HepG2 (cell line): ENCODE results near the gene TACC3. TPM values are rescaled to one million over a fixed set of nuclear protein-coding genes. Genes with fewer than 3 reads are reported as not detected.

Source experiments
- AKAP8 ChIP-seq: sonication (generic); formaldehyde crosslinking; IDR thresholded peaks from 2 replicates; pipeline ENCODE4 v1.5.1; 2020; ENCODE audit warnings: mild to moderate bottlenecking, missing genetic modification reagents
- GABPB1 ChIP-seq: IDR thresholded peaks from 2 replicates; pipeline ENCODE4 v1.6.1; 2016; ENCODE audit warnings: mild to moderate bottlenecking, missing genetic modification reagents, moderate library complexity, missing compliant biosample characterization
- GTF3A ChIP-seq: sonication (generic); formaldehyde crosslinking; conservative IDR thresholded peaks from 2 replicates; pipeline ENCODE4 v1.4.0; 2020; ENCODE audit warnings: mild to moderate bottlenecking, missing genetic modification reagents
- HMGA1 ChIP-seq: sonication (generic); formaldehyde crosslinking; conservative IDR thresholded peaks from 2 replicates; pipeline ENCODE4 v1.4.0; 2020; ENCODE audit warnings: missing genetic modification reagents
- KDM1A ChIP-seq: IDR thresholded peaks from 2 replicates; pipeline ENCODE4 v1.6.1; 2016; ENCODE audit warnings: missing compliant biosample characterization
- KLF11 ChIP-seq: IDR thresholded peaks from 2 replicates; pipeline ENCODE4 v1.6.1; 2016; ENCODE audit warnings: missing compliant biosample characterization
- NRL ChIP-seq: sonication (generic); formaldehyde crosslinking; IDR thresholded peaks from 2 replicates; pipeline ENCODE4 v1.5.0; 2020; ENCODE audit warnings: missing genetic modification reagents, mild to moderate bottlenecking, moderate library complexity, borderline replicate concordance
- REL ChIP-seq: sonication (generic); formaldehyde crosslinking; conservative IDR thresholded peaks from 2 replicates; pipeline ENCODE4 v1.8.0; 2022; ENCODE audit warnings: mild to moderate bottlenecking, missing genetic modification reagents, moderate library complexity
- SMC3 ChIP-seq: IDR thresholded peaks from 2 replicates; pipeline ENCODE4 v1.6.1; 2011; ENCODE audit warnings: low read length, improper control_type of control experiment
- SP4 ChIP-seq: sonication (generic); formaldehyde crosslinking; IDR thresholded peaks from 2 replicates; pipeline ENCODE4 v1.8.1; 2023; ENCODE audit warnings: mild to moderate bottlenecking, missing genetic modification reagents
- SRSF1 ChIP-seq: fragments of 200-400 bp; formaldehyde crosslinking; optimal IDR thresholded peaks from 2 replicates; pipeline ENCODE3; 2017; ENCODE audit warnings: mild to moderate bottlenecking, low read depth, low read length, moderate library complexity
- TAF1 ChIP-seq: sonication (generic); formaldehyde crosslinking; IDR thresholded peaks from 2 replicates; pipeline ENCODE4 v1.4.0; 2020; ENCODE audit warnings: missing genetic modification reagents
- TRIM24 ChIP-seq: sonication (generic); formaldehyde crosslinking; IDR thresholded peaks from 2 replicates; pipeline ENCODE4 v1.8.0; 2022; ENCODE audit warnings: mild to moderate bottlenecking, missing genetic modification reagents
- ZNF136 ChIP-seq: sonication (generic); formaldehyde crosslinking; IDR thresholded peaks from 2 replicates; pipeline ENCODE4 v1.8.1; 2022; ENCODE audit warnings: low read depth, mild to moderate bottlenecking, moderate library complexity, missing genetic modification reagents
- ZNF772 ChIP-seq: sonication (generic); formaldehyde crosslinking; IDR thresholded peaks from 2 replicates; pipeline ENCODE4 v1.5.0; 2020; ENCODE audit warnings: mild to moderate bottlenecking, missing genetic modification reagents
- polyA plus RNA-seq, 8 experiments: library from polyadenylated mRNA; depleted of rRNA in 3 of 8; stranded (reverse) in 7 of 8; unstranded in 1 of 8; fragments of >200 nt; fragmentation: Illumina TruSeq in 4 of 8; extraction: Trizol in 4 of 8; gene quantifications; 2 replicates each; pipeline versions ENCODE4 v1.2.1 to v1.2.3, GENCODE V29; 2011 to 2016; ENCODE audit warnings: low read depth in 4 of 8, missing spikeins in 1 of 8, mixed read lengths in 1 of 8; ENCODE audit not compliant: insufficient read depth in 1 of 8
- total RNA-seq, 5 experiments: library from RNA; depleted of rRNA; stranded (reverse); fragments of >200 nt; fragmentation: Illumina TruSeq; extraction: Trizol; gene quantifications; 2 replicates each; pipeline ENCODE4 v1.2.3, GENCODE V29; 2016; ENCODE audit warnings: low read depth in 1 of 5
- TF ChIP-seq, protein P1 (sequence below): sonication (generic); formaldehyde crosslinking; IDR thresholded peaks from 2 replicates; pipeline ENCODE4 v1.9.0; 2021; ENCODE audit warnings: missing genetic modification reagents, borderline replicate concordance
- TF ChIP-seq, protein P2 (sequence below): sonication (generic); formaldehyde crosslinking; IDR thresholded peaks from 2 replicates; pipeline ENCODE4 v1.4.0; 2020; ENCODE audit warnings: missing genetic modification reagents
- TF ChIP-seq, protein P3 (sequence below): fragments of 450-650 bp; IDR thresholded peaks from 2 replicates; pipeline ENCODE4 v1.6.1; 2017
- TF ChIP-seq, protein P4 (sequence below): sonication (generic); formaldehyde crosslinking; IDR thresholded peaks from 2 replicates; pipeline ENCODE4 v1.9.0; 2022; ENCODE audit warnings: low read depth, missing genetic modification reagents
- TF ChIP-seq, protein P5 (sequence below): sonication (generic); formaldehyde crosslinking; IDR thresholded peaks from 2 replicates; pipeline ENCODE4 v1.4.0; 2020; ENCODE audit warnings: mild to moderate bottlenecking, missing genetic modification reagents

TACC3 gene
- total and polyA plus RNA-seq, 2 of the 13 experiments (the other 11 are each of a cell fraction or from before 2014, with no cell fraction given) = 20.3 to 21.2 TPM

DNA sequence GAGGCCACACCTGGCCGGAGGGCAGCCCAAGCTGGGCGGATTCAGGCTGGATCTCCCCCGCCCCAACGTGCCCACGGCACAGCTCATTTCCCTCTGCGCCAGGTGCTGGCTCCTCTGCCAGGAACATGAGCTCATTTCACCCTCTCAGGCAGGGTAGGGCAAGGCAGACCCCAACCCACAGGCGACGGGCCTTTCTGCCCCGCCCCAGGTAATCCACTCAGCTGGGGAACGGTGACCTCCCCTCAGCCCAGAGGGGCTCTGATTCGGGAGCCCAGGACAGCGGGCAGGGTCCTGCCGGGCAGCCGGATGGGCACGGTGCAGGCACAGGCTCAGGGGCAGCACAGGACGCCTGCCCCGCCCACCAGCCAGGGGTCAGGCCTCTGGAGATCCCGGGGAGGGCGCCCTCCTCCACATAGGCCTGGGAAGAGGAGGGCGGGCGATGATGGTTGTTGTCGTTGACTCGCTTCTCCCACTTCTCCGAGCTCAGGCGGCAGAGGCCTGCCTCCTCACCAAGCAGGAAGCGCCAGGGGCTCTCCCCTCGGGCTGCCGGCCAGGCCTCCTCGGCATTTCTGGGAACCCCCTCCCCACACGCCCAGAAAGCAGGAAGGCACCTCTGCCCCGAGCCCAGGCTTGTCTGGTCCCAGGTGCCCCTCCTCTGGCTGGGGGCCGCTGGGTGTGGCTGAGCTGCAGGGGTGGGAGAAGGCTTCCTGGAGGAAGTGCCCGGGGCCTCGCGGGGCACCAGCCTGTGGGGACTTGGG, 31.1 kb downstream of the TACC3 start (continued):
- TF ChIP-seq, protein P1, sequence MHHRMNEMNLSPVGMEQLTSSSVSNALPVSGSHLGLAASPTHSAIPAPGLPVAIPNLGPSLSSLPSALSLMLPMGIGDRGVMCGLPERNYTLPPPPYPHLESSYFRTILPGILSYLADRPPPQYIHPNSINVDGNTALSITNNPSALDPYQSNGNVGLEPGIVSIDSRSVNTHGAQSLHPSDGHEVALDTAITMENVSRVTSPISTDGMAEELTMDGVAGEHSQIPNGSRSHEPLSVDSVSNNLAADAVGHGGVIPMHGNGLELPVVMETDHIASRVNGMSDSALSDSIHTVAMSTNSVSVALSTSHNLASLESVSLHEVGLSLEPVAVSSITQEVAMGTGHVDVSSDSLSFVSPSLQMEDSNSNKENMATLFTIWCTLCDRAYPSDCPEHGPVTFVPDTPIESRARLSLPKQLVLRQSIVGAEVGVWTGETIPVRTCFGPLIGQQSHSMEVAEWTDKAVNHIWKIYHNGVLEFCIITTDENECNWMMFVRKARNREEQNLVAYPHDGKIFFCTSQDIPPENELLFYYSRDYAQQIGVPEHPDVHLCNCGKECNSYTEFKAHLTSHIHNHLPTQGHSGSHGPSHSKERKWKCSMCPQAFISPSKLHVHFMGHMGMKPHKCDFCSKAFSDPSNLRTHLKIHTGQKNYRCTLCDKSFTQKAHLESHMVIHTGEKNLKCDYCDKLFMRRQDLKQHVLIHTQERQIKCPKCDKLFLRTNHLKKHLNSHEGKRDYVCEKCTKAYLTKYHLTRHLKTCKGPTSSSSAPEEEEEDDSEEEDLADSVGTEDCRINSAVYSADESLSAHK = no peak
- TF ChIP-seq KDM1A (CRISPR knock-in tag) = peak; percentile 23; the same call in 1 of the 2 replicates
- no peak for TF ChIP-seq SP4
- no peak for TF ChIP-seq SMC3
- no peak for TF ChIP-seq GTF3A (CRISPR knock-in tag)
- peak; percentile 69 for TF ChIP-seq SRSF1
- peak; percentile 48 for TF ChIP-seq GABPB1 (CRISPR knock-in tag)
- TF ChIP-seq REL (CRISPR knock-in tag) = no peak
- TF ChIP-seq, protein P2, sequence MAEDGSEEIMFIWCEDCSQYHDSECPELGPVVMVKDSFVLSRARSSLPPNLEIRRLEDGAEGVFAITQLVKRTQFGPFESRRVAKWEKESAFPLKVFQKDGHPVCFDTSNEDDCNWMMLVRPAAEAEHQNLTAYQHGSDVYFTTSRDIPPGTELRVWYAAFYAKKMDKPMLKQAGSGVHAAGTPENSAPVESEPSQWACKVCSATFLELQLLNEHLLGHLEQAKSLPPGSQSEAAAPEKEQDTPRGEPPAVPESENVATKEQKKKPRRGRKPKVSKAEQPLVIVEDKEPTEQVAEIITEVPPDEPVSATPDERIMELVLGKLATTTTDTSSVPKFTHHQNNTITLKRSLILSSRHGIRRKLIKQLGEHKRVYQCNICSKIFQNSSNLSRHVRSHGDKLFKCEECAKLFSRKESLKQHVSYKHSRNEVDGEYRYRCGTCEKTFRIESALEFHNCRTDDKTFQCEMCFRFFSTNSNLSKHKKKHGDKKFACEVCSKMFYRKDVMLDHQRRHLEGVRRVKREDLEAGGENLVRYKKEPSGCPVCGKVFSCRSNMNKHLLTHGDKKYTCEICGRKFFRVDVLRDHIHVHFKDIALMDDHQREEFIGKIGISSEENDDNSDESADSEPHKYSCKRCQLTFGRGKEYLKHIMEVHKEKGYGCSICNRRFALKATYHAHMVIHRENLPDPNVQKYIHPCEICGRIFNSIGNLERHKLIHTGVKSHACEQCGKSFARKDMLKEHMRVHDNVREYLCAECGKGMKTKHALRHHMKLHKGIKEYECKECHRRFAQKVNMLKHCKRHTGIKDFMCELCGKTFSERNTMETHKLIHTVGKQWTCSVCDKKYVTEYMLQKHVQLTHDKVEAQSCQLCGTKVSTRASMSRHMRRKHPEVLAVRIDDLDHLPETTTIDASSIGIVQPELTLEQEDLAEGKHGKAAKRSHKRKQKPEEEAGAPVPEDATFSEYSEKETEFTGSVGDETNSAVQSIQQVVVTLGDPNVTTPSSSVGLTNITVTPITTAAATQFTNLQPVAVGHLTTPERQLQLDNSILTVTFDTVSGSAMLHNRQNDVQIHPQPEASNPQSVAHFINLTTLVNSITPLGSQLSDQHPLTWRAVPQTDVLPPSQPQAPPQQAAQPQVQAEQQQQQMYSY (CRISPR knock-in tag) = no peak
- TF ChIP-seq, protein P3, sequence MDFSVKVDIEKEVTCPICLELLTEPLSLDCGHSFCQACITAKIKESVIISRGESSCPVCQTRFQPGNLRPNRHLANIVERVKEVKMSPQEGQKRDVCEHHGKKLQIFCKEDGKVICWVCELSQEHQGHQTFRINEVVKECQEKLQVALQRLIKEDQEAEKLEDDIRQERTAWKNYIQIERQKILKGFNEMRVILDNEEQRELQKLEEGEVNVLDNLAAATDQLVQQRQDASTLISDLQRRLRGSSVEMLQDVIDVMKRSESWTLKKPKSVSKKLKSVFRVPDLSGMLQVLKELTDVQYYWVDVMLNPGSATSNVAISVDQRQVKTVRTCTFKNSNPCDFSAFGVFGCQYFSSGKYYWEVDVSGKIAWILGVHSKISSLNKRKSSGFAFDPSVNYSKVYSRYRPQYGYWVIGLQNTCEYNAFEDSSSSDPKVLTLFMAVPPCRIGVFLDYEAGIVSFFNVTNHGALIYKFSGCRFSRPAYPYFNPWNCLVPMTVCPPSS = no peak
- TF ChIP-seq, protein P4, sequence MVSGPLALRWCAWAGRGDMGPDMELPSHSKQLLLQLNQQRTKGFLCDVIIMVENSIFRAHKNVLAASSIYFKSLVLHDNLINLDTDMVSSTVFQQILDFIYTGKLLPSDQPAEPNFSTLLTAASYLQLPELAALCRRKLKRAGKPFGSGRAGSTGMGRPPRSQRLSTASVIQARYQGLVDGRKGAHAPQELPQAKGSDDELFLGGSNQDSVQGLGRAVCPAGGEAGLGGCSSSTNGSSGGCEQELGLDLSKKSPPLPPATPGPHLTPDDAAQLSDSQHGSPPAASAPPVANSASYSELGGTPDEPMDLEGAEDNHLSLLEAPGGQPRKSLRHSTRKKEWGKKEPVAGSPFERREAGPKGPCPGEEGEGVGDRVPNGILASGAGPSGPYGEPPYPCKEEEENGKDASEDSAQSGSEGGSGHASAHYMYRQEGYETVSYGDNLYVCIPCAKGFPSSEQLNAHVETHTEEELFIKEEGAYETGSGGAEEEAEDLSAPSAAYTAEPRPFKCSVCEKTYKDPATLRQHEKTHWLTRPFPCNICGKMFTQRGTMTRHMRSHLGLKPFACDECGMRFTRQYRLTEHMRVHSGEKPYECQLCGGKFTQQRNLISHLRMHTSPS = peak; percentile 99
- peak; percentile 46; the same call in 1 of the 2 replicates for TF ChIP-seq TAF1 (CRISPR knock-in tag)
- TF ChIP-seq, protein P5, sequence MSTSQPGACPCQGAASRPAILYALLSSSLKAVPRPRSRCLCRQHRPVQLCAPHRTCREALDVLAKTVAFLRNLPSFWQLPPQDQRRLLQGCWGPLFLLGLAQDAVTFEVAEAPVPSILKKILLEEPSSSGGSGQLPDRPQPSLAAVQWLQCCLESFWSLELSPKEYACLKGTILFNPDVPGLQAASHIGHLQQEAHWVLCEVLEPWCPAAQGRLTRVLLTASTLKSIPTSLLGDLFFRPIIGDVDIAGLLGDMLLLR (CRISPR knock-in tag) = no peak
- TF ChIP-seq AKAP8 (CRISPR knock-in tag) = 0 out of 2 replicates have a peak, but pooled peaks have one; percentile 16
- TF ChIP-seq ZNF136 (CRISPR knock-in tag) = no peak
- TF ChIP-seq ZNF772 = peak; percentile 58; the same call in 1 of the 2 replicates
- no peak for TF ChIP-seq HMGA1 (CRISPR knock-in tag)
- TF ChIP-seq TRIM24 (CRISPR knock-in tag) = no peak
- peak; percentile 9; the same call in 1 of the 2 replicates for TF ChIP-seq NRL (CRISPR knock-in tag)
- TF ChIP-seq KLF11 (CRISPR knock-in tag) = peak; percentile 31; the same call in 1 of the 2 replicates
